ENCODE data around the gene PGM5. TPM values are rescaled to one million over a fixed set of nuclear protein-coding genes. Genes with fewer than 3 reads are reported as not detected.

Gene PGM5
- total RNA-seq, 1 experiment from 2014 or later, result 0.15 TPM

DNA sequence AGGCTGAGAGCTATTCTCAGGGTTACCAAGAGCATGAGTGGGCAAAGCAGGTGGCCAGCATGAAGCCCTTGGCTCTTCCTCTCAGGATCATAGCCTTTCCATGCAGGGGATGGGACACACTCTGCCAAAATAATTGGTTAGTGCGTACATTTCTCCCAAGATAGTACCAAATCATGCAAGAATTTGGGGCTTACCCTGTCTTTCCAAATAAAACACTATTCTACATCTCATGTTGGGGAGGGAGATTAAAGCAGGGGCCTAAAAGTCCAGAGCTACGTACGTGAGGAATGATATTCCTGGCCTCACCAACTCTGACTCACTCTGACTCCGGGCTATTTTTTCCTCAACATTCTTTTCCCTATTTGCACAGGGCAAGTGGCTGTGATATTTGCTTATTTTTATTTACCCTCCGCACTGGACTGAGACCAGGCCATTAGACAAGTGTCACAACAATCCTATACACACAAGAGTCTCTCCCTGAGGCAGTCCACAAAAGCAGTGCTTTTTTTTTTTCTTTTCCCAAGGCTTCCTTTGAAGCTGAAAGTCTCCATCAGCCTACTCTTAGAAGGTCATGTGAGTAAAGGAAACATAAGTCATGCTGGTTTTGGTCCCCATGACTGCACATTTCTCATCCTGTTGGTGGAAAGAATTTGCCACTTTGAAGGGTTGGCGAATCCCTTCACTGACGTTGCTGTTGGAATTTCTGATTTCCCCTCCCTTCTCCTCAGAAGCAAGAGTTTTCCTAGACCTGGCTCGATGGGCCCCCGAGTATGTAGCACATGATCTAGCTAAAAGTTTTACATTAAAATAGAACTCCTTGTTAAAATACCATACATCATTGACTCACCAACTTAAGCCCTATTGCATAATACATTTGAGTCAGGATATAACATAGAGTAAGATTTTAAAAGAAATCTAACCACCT lies 144.3 kb downstream of the PGM5 start:
- POLR2A ChIA-PET, result no interaction called here
- Histone ChIP-seq H3K4me3 (replicated peaks in 1 of 2; ENCODE audit: low read depth in 1 of 2, low read length in 2 of 2) (no peak overlapping the region), H2AFZ (ENCODE audit: low read depth, low read length, poor library complexity, severe bottlenecking) (no peak overlapping the region), H3K4me2 (ENCODE audit: low read length) (no peak overlapping the region), H3K79me2 (ENCODE audit: insufficient read depth, low read length) (no peaks in the 10 kb centered on the region), H3K9ac (ENCODE audit: low read length) (no peak overlapping the region), H3K9me3 (ENCODE audit: control insufficient read depth in 1 of 2, insufficient read depth in 1 of 2, low read depth in 1 of 2, low read length in 2 of 2) (no peaks in the 10 kb centered on the region), H3K27me3 (ENCODE audit: insufficient read depth, low read length) (peaks cover 34% of the 10 kb centered on the region), H3K36me3 (ENCODE audit: control insufficient read depth in 1 of 2, insufficient read depth in 2 of 2, low read length in 2 of 2) (no peaks in the 10 kb centered on the region), H4K20me1 (ENCODE audit: insufficient read depth) (no peaks in the 10 kb centered on the region), H3K4me1 (ENCODE audit: control insufficient read depth in 1 of 2, insufficient read depth in 2 of 2, low read length in 2 of 2) (no peaks in the 10 kb centered on the region), H3K9me2 (ENCODE audit: insufficient read depth) (no peaks in the 10 kb centered on the region), H3K27ac (ENCODE audit: low read depth, low read length) (no peak overlapping the region)
- RAD21 ChIA-PET (ENCODE audit: low non-redundant PET in 1 of 2, low total read pairs in 2 of 2, uncharacterized antibody in 2 of 2, unreplicated experiment in 2 of 2), result no interaction called here
- no TSS peak for BruUV-seq (replicated peaks)
- TF ChIP-seq SIN3A (IDR thresholded peaks at IDR 0.05; ENCODE audit: low read depth) (no peak), EZH2 (IDR thresholded peaks at IDR 0.05) (no peak), YY1 (IDR thresholded peaks at IDR 0.05; ENCODE audit: extremely low read depth, insufficient replicate concordance, low read depth, low read length) (no peak), CBX3 (IDR thresholded peaks at IDR 0.05; ENCODE audit: low read depth) (no peak), TCF7L2 (IDR thresholded peaks at IDR 0.05; ENCODE audit: borderline replicate concordance, extremely low read depth, insufficient read depth, insufficient read length) (no peak), CEBPB (IDR thresholded peaks at IDR 0.05; ENCODE audit: low read depth) (no peak), RAD21 (IDR thresholded peaks at IDR 0.05; ENCODE audit: low read depth) (no peak), SRF (IDR thresholded peaks at IDR 0.05; ENCODE audit: low read depth) (no peak), POLR2A (IDR thresholded peaks at IDR 0.05; ENCODE audit: borderline replicate concordance, extremely low read depth, insufficient read depth, insufficient read length) (no peak), JUND (IDR thresholded peaks at IDR 0.05) (no peak), EGR1 (IDR thresholded peaks at IDR 0.05; ENCODE audit: low read depth) (no peak)
- TF ChIP-seq, protein P1, sequence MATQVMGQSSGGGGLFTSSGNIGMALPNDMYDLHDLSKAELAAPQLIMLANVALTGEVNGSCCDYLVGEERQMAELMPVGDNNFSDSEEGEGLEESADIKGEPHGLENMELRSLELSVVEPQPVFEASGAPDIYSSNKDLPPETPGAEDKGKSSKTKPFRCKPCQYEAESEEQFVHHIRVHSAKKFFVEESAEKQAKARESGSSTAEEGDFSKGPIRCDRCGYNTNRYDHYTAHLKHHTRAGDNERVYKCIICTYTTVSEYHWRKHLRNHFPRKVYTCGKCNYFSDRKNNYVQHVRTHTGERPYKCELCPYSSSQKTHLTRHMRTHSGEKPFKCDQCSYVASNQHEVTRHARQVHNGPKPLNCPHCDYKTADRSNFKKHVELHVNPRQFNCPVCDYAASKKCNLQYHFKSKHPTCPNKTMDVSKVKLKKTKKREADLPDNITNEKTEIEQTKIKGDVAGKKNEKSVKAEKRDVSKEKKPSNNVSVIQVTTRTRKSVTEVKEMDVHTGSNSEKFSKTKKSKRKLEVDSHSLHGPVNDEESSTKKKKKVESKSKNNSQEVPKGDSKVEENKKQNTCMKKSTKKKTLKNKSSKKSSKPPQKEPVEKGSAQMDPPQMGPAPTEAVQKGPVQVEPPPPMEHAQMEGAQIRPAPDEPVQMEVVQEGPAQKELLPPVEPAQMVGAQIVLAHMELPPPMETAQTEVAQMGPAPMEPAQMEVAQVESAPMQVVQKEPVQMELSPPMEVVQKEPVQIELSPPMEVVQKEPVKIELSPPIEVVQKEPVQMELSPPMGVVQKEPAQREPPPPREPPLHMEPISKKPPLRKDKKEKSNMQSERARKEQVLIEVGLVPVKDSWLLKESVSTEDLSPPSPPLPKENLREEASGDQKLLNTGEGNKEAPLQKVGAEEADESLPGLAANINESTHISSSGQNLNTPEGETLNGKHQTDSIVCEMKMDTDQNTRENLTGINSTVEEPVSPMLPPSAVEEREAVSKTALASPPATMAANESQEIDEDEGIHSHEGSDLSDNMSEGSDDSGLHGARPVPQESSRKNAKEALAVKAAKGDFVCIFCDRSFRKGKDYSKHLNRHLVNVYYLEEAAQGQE (IDR thresholded peaks at IDR 0.05; ENCODE audit: low read depth), result no peak
- TF ChIP-seq, protein P2, sequence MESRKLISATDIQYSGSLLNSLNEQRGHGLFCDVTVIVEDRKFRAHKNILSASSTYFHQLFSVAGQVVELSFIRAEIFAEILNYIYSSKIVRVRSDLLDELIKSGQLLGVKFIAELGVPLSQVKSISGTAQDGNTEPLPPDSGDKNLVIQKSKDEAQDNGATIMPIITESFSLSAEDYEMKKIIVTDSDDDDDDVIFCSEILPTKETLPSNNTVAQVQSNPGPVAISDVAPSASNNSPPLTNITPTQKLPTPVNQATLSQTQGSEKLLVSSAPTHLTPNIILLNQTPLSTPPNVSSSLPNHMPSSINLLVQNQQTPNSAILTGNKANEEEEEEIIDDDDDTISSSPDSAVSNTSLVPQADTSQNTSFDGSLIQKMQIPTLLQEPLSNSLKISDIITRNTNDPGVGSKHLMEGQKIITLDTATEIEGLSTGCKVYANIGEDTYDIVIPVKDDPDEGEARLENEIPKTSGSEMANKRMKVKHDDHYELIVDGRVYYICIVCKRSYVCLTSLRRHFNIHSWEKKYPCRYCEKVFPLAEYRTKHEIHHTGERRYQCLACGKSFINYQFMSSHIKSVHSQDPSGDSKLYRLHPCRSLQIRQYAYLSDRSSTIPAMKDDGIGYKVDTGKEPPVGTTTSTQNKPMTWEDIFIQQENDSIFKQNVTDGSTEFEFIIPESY (IDR thresholded peaks at IDR 0.05; ENCODE audit: extremely low read depth, insufficient replicate concordance, low read length), result no peak
- TF ChIP-seq, protein P3, sequence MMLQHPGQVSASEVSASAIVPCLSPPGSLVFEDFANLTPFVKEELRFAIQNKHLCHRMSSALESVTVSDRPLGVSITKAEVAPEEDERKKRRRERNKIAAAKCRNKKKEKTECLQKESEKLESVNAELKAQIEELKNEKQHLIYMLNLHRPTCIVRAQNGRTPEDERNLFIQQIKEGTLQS (IDR thresholded peaks at IDR 0.05), result no peak
- DNase-seq (ENCODE audit: low read depth, low spot score), result no peak
- CTCF ChIA-PET, result no interaction called here
- intact Hi-C loops (cut with micrococcal nuclease), result no loop called here
- ATAC-seq, result no peak
